Fibroblast of lung (primary cell): ENCODE measurements around the gene PRR16.

Source experiments
- CTCF ChIP-seq, 2 donors: IDR thresholded peaks in 1 of 2; conservative IDR thresholded peaks in 1 of 2; 1 replicate in 1 of 2; 2 replicates in 1 of 2; pipeline ENCODE4 v1.5.1; 2011 to 2012; ENCODE audit warnings: low read length in 2 of 2, control low read depth in 1 of 2, inconsistent platforms in 1 of 2, low read depth in 1 of 2, mild to moderate bottlenecking in 1 of 2
- EZH2 ChIP-seq: IDR thresholded peaks from 2 replicates; pipeline ENCODE4 v1.5.1; 2012; ENCODE audit warnings: low read length, control low read depth, mild to moderate bottlenecking; ENCODE audit errors: missing control alignments

- TF ChIP-seq CTCF (conservative IDR thresholded peaks at IDR 0.05 in 1 of 2, IDR thresholded peaks at IDR 0.05 in 1 of 2; ENCODE audit: low read depth in 1 of 2, low read length in 2 of 2): peak in 1 of 2 donors; percentile 1
- no peak for TF ChIP-seq EZH2
Observed at GRCh38 chr5:120465436-120465961, 1.4 kb downstream of the PRR16 start.
